CD4-positive, alpha-beta T cell treated with Interleukin-4 for 4 hours (primary cell): ENCODE measurements around the gene REM2.
A peak's percentile ranks its signal among the peaks of the same experiment; 100 is the strongest.

Source experiments
- DNase-seq: peaks from one replicate; pipeline ENCODE4 v3.0.0-alpha.2; 2020

The REM2 gene

GRCh38 chr14:22875003-22875747 lies 7.8 kb upstream of the REM2 start:
- no peak for DNase-seq

DNA sequence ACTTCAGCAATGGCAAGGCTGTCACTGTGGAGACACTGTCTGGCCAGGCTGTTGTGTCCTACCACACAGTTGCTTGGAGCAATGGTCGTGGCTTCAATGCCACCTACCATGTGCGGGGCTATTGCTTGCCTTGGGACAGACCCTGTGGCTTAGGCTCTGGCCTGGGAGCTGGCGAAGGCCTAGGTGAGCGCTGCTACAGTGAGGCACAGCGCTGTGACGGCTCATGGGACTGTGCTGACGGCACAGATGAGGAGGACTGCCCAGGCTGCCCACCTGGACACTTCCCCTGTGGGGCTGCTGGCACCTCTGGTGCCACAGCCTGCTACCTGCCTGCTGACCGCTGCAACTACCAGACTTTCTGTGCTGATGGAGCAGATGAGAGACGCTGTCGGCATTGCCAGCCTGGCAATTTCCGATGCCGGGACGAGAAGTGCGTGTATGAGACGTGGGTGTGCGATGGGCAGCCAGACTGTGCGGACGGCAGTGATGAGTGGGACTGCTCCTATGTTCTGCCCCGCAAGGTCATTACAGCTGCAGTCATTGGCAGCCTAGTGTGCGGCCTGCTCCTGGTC lies 7.2 kb upstream of the REM2 start:
- no peak for DNase-seq

DNA sequence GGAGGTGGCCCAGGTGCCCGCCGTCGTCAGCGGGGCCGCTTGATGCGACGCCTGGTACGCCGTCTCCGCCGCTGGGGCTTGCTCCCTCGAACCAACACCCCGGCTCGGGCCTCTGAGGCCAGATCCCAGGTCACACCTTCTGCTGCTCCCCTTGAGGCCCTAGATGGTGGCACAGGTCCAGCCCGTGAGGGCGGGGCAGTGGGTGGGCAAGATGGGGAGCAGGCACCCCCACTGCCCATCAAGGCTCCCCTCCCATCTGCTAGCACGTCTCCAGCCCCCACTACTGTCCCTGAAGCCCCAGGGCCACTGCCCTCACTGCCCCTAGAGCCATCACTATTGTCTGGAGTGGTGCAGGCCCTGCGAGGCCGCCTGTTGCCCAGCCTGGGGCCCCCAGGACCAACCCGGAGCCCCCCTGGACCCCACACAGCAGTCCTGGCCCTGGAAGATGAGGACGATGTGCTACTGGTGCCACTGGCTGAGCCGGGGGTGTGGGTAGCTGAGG lies 6.0 kb upstream of the REM2 start:
- DNase-seq: no peak

DNA sequence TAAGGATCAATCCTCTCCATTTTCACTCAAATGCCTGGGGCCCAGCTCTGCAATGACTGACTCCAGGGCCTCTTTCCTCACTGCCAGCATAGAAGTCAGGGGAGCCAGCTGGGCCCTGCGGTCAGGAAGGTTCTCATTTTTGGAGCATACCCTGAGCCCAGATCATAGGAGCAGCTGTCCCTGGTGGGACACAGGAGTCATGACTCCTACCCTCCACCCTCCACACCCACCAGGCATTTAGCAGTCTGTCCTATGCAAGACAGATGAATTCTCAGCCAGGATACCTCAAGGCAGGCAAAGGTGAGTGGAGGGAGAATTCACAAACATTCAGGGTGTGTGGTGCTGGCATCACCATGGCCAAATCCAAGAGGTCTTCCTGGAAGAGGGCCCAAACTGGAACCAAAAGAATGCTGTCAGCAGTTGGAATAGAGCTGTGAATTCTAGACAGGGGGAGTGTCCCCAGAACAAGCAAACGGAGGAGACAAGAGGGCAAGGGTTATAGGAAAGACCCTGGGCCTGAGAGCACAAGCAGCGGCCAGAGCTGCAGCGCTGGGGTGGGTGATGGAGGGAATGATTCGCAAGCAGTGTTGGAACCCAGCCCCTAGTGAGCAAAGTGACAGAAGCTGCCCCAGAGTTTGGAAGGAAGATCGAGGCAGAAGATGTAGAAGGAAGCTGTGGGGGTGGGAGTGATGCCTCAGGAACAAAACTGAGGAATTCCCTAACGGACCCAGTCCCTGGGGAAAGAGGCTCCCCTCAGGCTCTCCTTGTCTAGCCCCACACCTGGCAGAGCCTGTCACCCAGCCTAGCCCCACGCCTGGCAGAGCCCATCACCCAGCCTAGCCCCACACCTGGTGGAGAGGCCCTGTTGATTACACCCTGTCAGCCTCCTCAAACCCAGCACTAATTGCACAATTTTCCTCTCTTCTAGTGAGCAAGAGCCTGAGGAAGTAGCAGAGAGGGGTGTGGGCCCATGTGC lies 4.5 kb upstream of the REM2 start:
- no peak for DNase-seq

DNA sequence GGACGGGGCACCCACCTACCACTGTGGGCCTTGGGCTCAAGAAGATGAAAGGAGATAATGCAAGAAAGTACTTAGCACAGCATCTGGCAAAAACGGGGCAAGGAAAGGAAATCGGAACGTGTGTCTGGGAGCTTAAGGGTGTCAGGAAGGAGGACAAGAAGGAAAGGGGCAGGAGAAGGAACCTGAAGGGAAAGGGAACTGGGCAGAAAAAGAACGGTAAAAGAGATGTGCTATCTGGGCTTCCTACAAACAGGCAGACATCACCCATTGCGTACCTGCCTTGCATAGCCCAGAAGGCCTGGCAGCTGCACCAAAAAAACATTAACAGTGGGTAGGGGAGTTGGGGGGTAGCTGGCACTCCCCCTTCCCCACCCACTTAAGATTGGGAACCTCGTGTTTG lies 958 bp upstream of the REM2 start:
- no peak for DNase-seq

DNA sequence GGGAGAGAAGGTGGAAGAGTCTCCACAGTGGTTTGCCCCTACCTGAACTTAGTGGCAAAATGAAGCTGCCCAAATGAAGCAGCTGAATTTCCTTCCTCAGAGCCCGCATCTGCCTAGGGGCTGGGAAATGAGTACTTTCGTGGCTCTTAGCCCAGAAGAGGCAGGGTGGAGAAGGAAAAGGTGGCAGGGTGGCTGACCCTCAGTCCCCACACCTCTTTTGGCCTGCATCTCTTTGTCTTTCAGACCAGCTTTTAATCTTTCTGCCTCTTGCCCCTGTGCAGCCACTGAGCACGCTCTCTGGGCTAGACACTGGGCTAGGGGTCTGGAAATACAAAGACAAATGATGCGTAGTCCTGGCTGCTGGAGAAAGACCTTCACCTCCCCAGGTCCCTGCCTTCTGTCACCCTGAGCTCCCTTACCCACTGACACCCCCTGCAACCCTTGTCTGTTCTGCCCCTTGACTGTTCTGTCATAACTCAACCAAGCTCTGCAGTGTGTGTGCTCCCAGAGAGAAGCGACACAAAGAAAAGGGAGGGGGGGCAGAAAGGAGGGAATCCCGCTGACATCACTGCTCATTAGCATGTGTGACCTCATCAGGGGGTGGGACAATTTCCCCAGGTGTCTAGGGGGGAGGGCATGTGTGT lies 371 bp upstream of the REM2 start:
- DNase-seq: peak; percentile 37

DNA sequence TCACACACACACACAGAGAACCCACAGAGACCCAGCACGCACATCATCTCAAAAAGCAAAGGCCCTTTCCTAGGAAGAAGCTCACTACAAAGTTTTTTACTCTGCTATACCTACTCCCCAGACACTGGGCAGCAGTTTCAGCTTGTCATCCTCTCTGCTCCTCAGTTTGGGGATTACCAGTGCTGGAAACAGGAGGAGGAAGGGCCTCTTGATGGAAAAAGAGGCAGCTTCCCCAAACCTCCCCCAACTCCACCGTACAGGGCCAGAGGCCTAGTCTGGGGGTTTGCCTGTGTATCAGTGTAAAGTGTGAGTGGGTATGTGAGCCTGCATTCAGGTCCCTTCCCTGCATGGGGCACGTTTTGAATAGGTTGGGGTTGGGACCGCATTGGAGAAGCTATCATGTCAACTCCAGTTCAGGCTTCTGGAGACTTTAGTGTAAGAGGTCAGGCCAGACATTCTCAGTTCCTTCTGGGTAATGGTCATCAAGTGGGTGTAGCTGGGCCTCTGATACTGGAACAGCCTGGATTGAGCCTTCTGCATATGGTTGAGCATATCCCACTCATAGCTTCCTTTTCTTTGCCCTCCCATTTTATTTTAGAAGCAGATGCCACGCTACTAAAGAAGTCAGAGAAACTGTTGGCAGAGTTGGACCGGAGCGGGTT lies 1.2 kb downstream of the REM2 start:
- no peak for DNase-seq

DNA sequence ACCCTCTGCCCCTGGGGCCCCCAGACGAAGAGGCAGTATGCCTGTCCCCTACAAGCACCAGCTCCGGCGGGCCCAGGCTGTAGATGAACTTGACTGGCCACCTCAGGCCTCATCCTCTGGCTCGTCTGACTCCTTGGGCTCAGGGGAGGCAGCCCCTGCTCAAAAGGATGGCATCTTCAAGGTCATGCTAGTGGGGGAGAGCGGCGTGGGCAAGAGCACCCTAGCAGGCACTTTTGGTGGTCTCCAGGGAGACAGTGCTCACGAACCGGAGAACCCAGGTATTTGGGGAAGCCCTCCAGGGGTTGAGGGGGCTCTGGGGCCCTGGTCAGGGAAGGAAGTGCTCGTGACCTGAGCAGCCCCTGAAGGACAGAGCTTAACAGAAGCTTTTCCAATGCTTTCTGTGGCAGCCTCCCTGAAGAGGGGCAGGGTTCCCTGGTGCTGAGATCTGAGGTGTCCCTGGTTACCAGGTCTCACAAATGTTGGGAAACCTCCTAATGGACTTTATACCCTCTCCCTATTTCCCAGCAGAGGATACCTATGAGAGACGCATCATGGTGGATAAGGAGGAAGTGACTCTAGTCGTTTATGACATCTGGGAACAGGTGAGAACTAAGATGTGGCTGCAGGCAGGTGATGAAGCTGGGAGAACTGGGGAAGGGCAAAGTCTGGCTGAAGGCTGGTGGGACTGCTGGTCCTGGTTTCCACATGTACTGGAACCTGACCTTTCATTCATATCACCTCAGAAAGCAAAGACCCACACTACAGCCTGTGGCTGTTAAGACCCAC lies 1.9 kb downstream of the REM2 start:
- no peak for DNase-seq

DNA sequence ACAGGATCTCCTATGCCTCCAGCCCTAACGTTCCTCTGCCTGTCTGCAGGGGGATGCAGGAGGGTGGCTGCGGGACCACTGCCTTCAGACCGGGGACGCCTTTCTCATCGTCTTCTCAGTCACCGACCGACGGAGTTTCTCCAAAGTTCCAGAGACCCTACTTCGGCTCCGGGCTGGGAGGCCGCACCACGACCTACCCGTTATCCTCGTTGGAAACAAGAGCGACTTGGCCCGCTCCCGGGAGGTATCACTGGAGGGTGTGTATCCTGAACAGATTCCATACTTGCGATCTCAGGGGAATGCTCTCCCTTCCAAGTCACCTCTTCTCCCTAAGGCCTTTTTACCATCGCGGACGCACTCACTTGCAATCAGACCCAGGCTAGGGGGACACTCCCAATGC lies 3.0 kb downstream of the REM2 start:
- no peak for DNase-seq

GRCh38 chr14:22886500-22887259 lies 3.7 kb downstream of the REM2 start:
- DNase-seq: peak; percentile 79

DNA sequence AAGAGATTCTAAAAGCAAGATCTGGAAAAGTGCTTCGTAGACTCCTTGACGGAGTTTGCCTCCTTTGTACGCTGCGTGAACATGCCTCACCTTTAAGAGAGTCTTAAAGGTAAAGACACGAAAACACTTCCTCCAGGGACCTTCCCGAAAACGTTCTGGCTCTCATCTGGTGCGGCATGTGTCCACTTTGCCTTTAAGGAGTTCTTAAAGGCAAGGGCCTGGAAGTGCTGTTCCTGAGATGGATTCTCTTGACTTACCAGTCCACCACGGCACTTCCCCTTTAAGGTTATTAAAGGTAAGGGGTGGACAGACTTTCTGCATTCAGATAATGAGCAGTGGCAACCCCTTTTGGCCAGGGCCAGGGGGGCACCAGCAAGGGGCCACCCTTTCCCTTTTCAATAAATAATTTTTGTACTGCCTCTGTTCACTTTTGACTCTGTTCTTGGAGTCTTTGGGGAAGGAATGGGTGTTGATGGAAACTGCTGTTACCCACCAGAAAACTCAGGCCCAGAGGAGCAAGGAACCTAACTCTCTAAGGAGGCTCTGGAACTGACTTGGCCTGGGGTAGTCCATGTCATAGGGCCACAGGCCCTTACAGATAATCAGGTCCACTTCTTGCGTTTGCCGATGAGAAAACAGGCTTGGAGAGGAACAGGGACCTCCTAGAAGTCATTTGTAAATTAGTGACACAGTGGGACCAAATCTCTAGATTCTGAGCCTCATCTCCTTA lies 4.4 kb downstream of the REM2 start:
- peak; percentile 80 for DNase-seq

GRCh38 chr14:22887990-22888378 lies 5.0 kb downstream of the REM2 start:
- DNase-seq: no peak

- DNase-seq: peak; percentile 6
Observed at GRCh38 chr14:22888662-22889061, 5.6 kb downstream of the REM2 start.

GRCh38 chr14:22890416-22890815 lies 7.4 kb downstream of the REM2 start:
- DNase-seq: no peak

- DNase-seq: no peak
Observed at GRCh38 chr14:22892488-22892887, 9.5 kb downstream of the REM2 start.

GRCh38 chr14:22893706-22894105 lies 10.7 kb downstream of the REM2 start:
- no peak for DNase-seq

DNA sequence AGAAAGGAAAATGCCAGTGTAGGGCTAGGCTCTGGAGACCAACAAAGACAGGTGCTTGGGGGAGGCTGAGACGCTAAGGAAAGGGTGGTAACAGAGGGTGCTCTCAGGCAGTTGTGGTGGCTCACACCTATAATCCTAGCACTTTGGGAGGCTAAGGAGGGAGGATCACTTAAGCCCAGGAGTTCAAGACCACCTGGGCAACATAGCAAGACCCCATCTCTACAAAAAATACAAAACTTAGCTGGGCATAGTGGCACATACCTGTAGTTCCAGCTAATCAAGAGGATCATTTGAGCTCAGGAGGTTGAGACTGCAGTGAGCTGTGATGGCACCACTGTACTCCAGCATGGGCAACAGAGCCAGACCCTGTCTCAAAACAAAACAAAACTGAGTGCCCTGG lies 12.4 kb downstream of the REM2 start:
- DNase-seq: no peak

DNA sequence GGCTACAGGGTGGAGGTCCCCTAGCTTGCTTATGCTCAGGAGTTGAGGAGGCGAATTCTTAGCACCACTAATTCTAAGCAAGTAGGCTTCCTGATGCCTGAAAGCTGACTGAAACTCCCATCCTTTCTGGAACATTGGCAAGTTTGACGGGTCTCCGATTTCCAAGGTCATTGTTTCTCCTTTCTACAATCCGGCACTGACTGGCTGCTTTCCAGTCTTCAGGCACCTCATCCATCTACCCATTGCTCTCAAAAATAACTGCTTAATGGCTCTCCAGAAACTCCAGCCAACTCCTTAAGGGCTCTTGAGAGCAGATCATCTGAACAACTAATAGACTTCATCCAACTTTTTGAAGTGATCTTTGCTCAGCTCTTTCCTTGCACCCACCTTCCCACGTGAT lies 13.3 kb downstream of the REM2 start:
- DNase-seq: no peak

DNA sequence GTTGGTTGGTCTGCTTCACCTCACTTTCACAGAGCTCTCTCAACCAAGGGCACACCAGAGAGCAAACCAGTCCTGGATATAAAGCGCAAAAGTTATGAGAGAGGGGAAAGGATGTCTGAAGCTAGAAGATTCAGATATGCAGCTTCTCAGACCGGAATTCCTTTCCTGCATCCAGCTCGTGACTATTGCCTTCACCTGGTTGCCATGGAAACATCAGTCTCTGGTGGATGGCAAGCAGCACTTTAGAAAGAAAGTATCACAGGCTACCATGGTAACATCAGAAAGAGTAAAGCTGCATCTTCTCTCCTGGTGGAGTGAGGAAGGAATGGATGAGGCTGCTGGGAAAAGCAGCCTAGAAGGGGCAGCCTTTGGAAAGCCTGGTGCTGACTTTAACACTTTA lies 13.7 kb downstream of the REM2 start:
- no peak for DNase-seq

DNA sequence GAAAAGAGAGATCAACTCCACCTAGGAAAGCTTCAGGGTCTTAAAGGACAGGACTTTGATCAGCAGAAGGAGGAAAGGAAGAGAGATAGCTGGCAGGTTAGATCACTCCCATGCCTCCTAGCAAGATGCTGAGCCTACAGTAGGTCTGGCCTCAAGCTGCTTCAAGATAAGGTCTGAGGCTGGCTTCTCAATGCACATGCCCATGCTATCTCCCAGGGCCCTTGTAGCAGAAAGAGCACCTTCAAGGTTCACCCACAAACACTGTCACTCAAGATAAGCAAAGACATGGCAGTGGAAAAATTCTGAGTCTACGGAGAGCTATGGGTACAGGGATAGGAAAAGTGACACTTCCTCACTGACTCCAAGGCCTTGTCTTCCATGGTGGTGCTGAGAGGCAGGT lies 14.3 kb downstream of the REM2 start:
- DNase-seq: no peak
